ENCODE data around the gene LTBP2. TPM values are rescaled to one million over a fixed set of nuclear protein-coding genes. Genes with fewer than 3 reads are reported as not detected.
A peak's percentile ranks its signal among the peaks of the same experiment; 100 is the strongest.

LTBP2 gene
- total RNA-seq, 4 donors from 2014 or later: 19.8 to 51.9 (median 28.8) TPM

- intact Hi-C loops (cut with DNase I; ENCODE audit: low total_unique reads): no loop called here
- Histone ChIP-seq H3K27me3 (no peaks in the 10 kb centered on the region), H3K36me3 (no peaks in the 10 kb centered on the region), H3K9me3 (no peaks in the 10 kb centered on the region), H3K4me3 (peak overlapping the region in 1 of 4 donors; percentile 19), H3K27ac (peak overlapping the region in 3 of 4 donors; percentile 29 to 40 (median 30)), H3K4me1 (peaks cover 18 to 28% of the 10 kb centered on the region in 2 donors)
- in situ Hi-C loops (cut with MboI; ENCODE audit: low sequenced_read_pairs in 4 of 4): no loop called here
- TF ChIP-seq POLR2A (IDR thresholded peaks at IDR 0.05): no peak
- TF ChIP-seq, protein P1, sequence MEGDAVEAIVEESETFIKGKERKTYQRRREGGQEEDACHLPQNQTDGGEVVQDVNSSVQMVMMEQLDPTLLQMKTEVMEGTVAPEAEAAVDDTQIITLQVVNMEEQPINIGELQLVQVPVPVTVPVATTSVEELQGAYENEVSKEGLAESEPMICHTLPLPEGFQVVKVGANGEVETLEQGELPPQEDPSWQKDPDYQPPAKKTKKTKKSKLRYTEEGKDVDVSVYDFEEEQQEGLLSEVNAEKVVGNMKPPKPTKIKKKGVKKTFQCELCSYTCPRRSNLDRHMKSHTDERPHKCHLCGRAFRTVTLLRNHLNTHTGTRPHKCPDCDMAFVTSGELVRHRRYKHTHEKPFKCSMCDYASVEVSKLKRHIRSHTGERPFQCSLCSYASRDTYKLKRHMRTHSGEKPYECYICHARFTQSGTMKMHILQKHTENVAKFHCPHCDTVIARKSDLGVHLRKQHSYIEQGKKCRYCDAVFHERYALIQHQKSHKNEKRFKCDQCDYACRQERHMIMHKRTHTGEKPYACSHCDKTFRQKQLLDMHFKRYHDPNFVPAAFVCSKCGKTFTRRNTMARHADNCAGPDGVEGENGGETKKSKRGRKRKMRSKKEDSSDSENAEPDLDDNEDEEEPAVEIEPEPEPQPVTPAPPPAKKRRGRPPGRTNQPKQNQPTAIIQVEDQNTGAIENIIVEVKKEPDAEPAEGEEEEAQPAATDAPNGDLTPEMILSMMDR (IDR thresholded peaks at IDR 0.05 in 4 of 5, conservative IDR thresholded peaks at IDR 0.05 in 1 of 5): no peak
- ATAC-seq (no peak), DNase-seq (peak in 1 of 2 donors; percentile 39)
Observed at GRCh38 chr14:74551431-74552371, 60.3 kb downstream of the LTBP2 start.

DNA sequence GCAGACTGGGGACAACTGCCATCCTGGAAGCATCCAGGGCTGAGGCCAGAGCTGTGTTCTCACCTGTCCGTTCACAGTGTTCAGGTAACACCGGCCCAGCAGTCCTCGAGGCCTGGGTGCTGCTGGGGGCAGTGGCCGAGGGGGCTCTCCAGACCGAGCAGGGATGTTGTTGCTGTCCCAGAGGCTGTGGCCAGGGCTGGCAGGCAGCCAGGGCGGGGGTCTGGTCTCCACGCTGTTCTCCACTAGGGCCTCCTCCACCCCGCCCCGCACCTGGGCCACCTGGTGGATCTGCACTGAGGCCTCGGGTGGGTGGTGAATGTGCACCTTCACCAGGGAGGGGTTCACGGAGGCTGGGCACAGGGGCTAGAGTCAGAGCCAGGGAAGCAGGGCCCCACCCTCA is 61.0 kb downstream of the LTBP2 start:
- no peak overlapping the region for H3K4me3 ChIP-seq
- ATAC-seq (no peak), DNase-seq (no peak)
- H3K27ac ChIP-seq: no peak overlapping the region
- in situ Hi-C loops (cut with MboI; ENCODE audit: low sequenced_read_pairs in 4 of 4): no loop called here
- TF ChIP-seq, protein P1 (IDR thresholded peaks at IDR 0.05 in 4 of 5, conservative IDR thresholded peaks at IDR 0.05 in 1 of 5): no peak
- no peak for TF ChIP-seq POLR2A (IDR thresholded peaks at IDR 0.05)
- no peaks in the 10 kb centered on the region for H3K9me3 ChIP-seq
- intact Hi-C loops (cut with DNase I; ENCODE audit: low total_unique reads): no loop called here
- no peaks in the 10 kb centered on the region for H3K27me3 ChIP-seq
- peaks cover 18 to 28% of the 10 kb centered on the region in 2 donors for H3K4me1 ChIP-seq
- H3K36me3 ChIP-seq: no peaks in the 10 kb centered on the region

DNA sequence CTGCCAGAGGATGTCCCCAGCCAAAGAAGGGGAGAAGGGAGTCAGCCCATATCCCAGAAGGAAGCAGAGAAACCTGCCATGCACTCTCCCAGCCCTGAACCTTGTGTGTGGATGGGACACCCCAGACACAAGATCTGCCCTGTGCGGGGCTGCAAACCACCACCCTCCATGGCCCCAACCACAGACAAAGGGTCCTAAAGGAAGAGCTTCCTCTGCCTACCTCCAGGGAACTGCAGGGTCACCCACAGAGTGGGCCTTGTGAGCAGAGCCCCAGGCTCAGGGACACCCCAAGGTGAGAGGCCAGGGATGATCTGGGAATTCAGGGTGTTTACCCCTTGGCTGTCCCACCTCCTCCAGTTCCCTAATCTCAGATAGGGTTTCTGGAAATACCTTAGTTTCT is 62.0 kb downstream of the LTBP2 start:
- DNase-seq: no peak
- Histone ChIP-seq H3K27ac (no peak overlapping the region), H3K4me1 (peaks cover 18 to 28% of the 10 kb centered on the region in 2 donors), H3K27me3 (no peaks in the 10 kb centered on the region), H3K9me3 (no peaks in the 10 kb centered on the region), H3K4me3 (no peak overlapping the region), H3K36me3 (no peaks in the 10 kb centered on the region)
- in situ Hi-C loops (cut with MboI; ENCODE audit: low sequenced_read_pairs in 4 of 4) (no loop called here), intact Hi-C loops (cut with DNase I; ENCODE audit: low total_unique reads) (no loop called here)
- ATAC-seq: no peak
- TF ChIP-seq POLR2A (IDR thresholded peaks at IDR 0.05): no peak
- TF ChIP-seq, protein P1 (IDR thresholded peaks at IDR 0.05 in 4 of 5, conservative IDR thresholded peaks at IDR 0.05 in 1 of 5): no peak

- ATAC-seq (no peak), DNase-seq (no peak)
- H3K4me3 ChIP-seq: no peak overlapping the region
- no peaks in the 10 kb centered on the region for H3K9me3 ChIP-seq
- no peaks in the 10 kb centered on the region for H3K36me3 ChIP-seq
- H3K4me1 ChIP-seq: peaks cover 18 to 28% of the 10 kb centered on the region in 2 donors
- peak overlapping the region; percentile 4 to 56 (median 36) for H3K27ac ChIP-seq
- H3K27me3 ChIP-seq: no peaks in the 10 kb centered on the region
- no peak for TF ChIP-seq POLR2A (IDR thresholded peaks at IDR 0.05)
- TF ChIP-seq, protein P1 (IDR thresholded peaks at IDR 0.05 in 4 of 5, conservative IDR thresholded peaks at IDR 0.05 in 1 of 5): no peak
- in situ Hi-C loops (cut with MboI; ENCODE audit: low sequenced_read_pairs in 4 of 4): no loop called here
- intact Hi-C loops (cut with DNase I; ENCODE audit: low total_unique reads): loop anchor here (2.0 to 5.0 kb wide), 3 partner anchors 57 to 113 kb away; partner anchors contain the start of genes ISCA2, LTBP2 and NPC2
Observed at GRCh38 chr14:74549588-74549987, 62.4 kb downstream of the LTBP2 start.
